Uterus (tissue), 2 donors: ENCODE measurements around the gene MOB3B.

ENCODE experiments used
- CTCF ChIP-seq, 4 experiments: fragments of 200-600 bp in 2 of 4; fragments of 450-650 bp in 2 of 4; sonication (generic) in 2 of 4; IDR thresholded peaks; one replicate each; pipeline ENCODE4 v1.5.1; 2016 to 2019; ENCODE audit warnings: antibody characterized with exemption in 4 of 4, mild to moderate bottlenecking in 2 of 4, moderate library complexity in 1 of 4
- POLR2A ChIP-seq, 2 donors: fragments of 450-650 bp; IDR thresholded peaks; one replicate each; pipeline ENCODE4 v1.6.1; 2016; ENCODE audit warnings: antibody characterized with exemption in 2 of 2, mild to moderate bottlenecking in 1 of 2, moderate library complexity in 1 of 2

DNA sequence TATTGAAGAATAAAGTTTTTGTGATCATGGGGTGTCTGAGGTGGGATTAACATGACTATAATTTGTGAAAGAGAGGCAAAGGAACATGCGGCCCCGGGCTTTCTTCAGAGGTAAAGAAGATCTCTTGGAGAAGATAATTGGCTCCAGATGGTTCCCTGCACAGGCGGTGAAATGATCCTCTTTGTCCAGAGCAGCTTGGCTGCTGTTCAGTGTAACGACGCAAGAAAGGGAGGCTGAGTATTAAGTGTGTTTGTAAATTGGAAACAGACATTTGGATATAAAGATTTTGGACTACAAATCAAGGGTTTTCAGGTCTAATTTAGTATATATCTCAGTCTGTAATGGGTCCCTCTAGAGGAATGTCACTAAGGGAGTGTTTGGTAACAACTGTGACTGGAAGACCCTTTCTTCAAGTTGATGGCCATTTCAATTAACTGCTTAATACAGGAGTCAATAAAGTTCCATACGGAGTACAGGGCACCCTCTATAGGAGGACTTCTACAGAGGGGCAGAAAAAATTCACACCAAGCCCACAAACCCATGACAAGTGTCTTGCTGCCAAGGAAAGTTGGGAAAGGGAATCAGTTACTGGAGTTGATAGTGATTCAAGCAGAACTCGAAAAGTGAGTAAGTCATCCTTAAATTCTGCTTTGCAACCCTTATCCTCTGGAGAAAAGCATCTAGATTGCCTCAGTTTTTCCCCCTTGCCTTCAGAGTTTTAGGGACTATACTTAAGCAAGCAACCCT, 236.8 kb downstream of the MOB3B start:
- TF ChIP-seq CTCF (IDR thresholded peaks at IDR 0.05) = no peak
- TF ChIP-seq POLR2A (IDR thresholded peaks at IDR 0.05) = no peak
